H54 (cell line): Measurements from ENCODE around the gene GIMAP2.
"Not testable (repeated sequence)": the region's sequence is repeated elsewhere in the genome, so short reads cannot be mapped to it uniquely, and the experiment has no call there.

Source experiments
- DNase-seq: peaks from one replicate; pipeline ENCODE4 v3.0.0; 2011; ENCODE audit warnings: low spot score, mixed read lengths; ENCODE audit not compliant: insufficient read length
- FAIRE-seq: peaks from 3 replicates; lab custom pipeline; 2011; peaks lifted over from hg19 to GRCh38; lab: Jason Lieb, UNC
- POLR2A ChIP-seq: IDR thresholded peaks from 2 replicates; pipeline ENCODE4 v1.6.1; 2011; ENCODE audit warnings: low read depth, mild to moderate bottlenecking, low read length

The GIMAP2 gene

DNA sequence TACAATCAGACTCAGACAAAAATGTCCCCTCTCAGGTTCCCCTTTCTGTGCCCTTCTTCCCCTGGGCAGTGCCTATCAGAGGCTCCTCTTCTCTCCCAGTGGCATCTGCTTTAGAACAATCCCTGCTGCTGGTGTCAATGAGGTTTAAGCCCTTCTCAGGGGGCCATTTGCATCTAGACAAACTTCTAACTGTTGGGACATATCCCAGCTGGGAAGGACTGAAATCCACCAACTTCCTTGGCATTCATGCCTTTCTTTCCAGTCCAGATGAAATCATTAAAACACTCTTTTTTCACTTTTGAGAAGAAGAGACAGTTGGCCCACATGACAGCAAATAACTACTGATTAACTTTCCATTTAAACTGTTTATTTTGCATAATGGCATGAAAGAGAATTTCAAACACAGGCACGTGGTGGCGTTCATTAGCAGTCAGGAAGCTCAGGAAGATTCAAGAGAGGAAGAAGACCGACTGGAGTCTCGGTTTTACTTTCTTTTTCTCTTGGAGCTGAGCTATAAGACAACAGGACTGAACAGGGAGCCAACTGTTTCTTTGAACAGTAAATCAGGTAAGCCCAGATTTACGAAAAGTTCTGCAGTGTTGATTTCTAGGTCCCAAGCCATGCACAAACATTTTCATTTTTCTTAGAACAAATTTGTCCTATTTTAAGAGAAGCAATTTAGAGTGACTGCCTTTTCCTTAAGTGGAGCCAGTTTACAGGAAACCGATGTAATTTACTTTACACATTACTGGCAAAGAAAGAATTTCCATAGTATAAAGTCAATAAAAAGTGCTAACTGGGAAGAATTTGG, at the start of gene GIMAP2:
Gene GIMAP2, plus strand, starts transcription at position 488 of the 811 bp plus-strand sequence. CDS start 1,354 bp downstream, outside the sequence.
- peak; percentile 13 for DNase-seq
- FAIRE-seq = no peak
- no peak for TF ChIP-seq POLR2A

DNA sequence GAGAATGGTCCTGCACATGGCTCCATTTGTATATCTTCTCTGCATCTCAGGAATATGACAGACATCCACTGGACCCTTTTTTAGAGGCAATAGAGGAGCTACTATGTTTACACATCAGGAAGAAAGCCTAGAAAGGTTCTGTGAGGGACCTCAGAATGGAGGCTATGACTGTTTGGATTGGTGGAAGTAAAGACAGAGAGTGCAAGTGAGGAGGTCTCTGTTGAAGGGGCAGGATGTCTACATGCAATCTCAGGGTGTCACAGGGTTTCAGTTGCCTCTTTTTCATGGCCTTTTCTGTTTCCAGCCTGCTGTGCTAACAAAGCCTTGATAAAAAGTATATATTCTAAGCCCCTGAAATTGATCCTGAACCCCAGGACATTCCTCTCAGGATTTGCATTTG, 43.7 kb upstream of the GIMAP2 start:
- FAIRE-seq (no peak), DNase-seq (no peak)
- TF ChIP-seq POLR2A = no peak

DNA sequence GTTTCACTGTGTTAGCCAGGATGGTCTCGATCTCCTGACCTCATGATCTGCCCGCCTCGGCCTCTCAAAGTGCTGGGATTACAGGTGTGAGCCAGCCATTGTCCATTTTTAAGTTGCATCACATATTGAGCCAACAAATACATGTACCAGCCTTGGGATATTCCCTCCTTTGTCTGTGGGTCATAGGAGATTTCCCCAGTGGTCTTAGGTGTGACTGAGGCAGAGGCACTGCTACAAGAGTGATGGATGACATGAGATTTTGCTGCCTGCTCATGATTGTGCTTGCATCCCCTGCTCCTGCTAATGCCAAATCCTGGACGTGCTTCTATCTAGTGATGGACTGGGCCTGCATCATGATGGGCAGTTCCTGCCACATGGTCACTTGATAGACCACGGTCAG, 42.6 kb upstream of the GIMAP2 start:
- no peak for DNase-seq
- TF ChIP-seq POLR2A = no peak
- FAIRE-seq = no peak

DNA sequence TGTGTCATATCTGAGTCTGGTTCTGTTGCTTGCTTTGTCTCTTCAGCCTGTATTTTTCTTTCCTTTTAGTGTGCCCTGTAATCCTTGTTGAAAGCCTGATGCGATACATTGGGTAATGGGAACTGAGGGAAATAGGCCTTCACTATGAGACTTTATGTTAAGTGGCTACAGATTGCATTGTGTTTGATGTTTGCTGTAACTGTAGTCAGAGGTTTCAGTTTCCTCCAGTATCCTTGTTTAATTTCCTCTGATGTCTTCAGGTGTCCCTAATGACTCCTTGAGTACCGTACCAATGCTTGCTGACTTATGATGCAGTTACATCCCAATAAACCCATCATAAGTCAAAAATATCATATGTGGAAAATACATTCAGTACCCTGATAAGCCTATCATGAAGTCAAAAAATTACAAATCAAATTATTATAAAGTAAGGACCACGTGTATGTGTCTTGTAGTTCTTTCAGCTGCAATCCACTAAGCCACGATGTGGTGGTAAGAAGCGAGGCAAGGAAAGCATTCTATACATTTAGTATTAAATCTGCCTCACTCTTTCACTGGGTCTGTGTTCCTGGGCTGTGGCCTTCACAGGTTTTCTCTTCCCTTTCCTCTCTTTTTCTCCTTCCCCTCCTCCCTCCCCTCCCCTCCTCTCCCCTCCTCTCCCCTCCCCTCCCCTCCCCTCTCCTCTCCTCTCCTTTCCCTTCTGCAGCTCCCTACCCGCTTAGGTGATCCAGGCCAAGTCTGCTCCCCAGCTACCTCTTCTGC, 40.1 kb upstream of the GIMAP2 start:
- no peak for TF ChIP-seq POLR2A
- FAIRE-seq (no peak), DNase-seq (no peak)

DNA sequence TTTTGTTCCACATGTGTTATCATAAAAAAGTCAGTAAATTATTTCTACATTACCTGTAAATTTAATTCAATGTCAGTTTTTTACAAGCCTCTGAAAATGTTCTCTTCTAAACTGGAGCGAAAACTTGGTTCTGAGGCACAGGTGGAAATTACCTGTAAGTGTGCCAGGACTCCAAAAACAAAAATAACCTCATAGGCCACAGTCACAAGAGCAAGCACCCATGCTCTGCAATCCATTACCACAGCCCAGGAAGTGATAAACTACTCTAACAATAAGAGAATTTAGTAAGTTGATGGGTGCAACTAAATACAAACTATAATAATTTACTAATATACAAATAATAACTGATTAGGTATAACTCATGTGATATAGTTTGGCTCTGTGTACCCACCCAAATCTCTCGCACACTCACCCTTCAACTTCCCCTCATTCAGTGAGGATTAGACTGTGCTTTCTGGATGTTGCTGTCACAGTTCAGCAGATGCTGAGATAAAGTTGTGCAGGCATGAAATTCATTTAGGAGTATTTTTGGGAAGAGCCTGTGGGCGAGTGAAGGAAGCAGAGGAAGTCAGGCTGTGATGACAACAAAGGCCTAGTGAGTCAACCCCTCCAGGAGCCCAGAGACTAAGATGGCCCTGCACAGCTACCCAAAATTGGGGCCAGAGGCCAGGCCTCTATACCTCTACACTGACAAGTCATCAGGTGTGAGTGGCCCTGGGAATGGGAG, 37.0 kb upstream of the GIMAP2 start:
- no peak for DNase-seq
- no peak for FAIRE-seq
- no peak for TF ChIP-seq POLR2A

DNA sequence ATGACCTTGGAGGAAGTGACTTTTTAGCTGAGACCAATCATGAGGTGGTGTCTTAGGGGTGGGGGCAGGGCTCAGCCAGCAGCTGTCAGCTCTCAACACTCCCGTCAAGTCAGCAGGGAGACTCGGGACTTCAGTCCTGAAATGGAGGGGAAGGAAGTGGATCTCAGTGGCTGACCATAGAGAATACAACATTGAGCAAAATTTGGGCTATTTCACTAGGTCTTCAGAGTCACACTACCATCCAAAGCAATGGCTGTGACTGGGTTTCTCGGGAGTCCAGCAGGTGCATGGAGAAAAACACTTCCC, 36.5 kb upstream of the GIMAP2 start:
- TF ChIP-seq POLR2A = no peak
- FAIRE-seq = no peak
- no peak for DNase-seq

DNA sequence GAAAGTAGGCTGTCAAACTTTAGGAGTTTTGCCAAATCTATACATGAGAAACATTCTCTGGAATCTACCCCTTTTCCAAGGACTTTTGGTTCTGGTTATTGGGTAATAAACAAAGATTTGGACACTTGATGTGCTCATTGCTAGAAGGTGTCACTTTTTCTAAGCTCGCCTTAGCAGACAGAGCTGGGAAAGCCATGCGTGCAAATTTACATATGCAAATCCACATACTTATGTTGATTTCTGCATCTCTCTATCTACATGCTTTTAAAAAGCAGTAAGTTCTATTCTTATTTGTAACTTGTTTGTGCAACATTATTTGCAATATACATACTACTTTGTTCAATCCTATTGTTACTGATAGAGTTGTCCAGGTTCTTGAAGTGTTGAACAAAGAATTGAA, 30.8 kb upstream of the GIMAP2 start:
- TF ChIP-seq POLR2A = no peak
- FAIRE-seq (no peak), DNase-seq (no peak)

DNA sequence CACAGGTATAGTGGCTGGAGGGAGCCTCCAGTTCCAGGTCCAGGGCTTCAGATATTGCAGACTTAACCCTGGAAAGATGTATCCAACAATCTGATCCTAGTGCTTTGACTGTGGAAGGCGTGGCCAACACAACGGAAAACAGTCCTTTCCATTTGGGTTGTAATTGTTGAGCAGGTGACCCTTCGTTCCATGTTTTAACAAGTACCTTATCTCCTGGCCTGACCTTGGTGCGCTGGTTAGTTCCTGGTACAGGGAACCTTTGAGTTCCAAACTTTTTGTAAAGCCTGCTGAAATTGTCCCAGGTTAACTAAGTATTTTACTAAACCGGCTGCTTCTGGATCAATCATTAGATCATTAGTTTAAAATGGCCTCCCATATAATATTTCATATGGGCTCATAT, 29.5 kb upstream of the GIMAP2 start:
- no peak for DNase-seq
- no peak for TF ChIP-seq POLR2A
- FAIRE-seq = no peak

DNA sequence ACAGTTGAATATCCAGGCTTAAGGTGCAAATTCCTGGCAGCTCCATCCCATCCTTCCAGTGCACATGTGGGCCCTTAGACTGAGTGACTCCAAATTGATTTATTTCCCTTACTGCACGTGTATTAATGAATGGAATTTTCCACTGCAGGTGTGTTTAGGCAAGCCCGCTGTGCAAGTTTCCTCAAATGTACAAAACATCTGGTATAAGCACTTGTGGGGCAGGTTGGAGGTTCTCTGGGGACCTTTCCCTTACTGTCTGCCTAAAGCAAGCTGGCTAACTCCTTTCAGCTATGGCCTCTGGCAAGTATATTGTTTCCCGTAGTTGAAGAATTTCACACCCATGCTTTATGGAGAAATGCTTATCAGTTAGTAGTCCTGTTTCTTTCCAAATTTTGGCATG, 28.0 kb upstream of the GIMAP2 start:
- no peak for TF ChIP-seq POLR2A
- DNase-seq = no peak
- FAIRE-seq = no peak

DNA sequence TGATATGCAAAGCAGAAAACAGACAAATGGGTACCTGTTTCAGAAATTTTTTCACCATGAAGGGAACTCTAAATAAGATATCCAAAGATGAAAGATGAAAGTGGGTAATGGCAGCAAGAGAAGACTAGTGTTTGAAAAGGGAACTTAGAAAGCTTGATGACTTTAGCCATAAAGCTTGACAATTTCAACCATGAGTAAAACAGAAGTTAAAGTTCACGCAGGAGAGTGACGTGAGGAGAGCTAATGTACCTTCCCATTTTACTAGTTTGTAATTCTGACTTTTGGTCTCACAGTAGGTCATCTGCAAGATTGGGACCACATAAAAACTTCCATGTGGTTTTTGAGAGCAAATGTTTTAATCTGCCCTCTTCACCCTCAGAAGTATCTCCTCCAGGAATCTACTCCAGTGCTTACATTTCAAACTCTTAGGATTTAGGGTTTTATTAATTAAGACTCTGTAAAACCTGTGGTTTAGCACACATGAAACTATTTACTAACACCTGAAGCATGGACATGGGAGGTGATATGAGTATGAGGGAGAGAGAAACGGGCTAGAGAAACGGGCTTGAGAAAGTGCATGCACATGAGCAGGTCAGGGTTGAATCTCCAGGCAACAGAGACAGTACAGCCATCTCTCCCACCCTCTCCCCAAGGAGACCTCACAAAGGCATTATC, 24.4 kb upstream of the GIMAP2 start:
- FAIRE-seq (no peak), DNase-seq (no peak)
- TF ChIP-seq POLR2A = no peak

DNA sequence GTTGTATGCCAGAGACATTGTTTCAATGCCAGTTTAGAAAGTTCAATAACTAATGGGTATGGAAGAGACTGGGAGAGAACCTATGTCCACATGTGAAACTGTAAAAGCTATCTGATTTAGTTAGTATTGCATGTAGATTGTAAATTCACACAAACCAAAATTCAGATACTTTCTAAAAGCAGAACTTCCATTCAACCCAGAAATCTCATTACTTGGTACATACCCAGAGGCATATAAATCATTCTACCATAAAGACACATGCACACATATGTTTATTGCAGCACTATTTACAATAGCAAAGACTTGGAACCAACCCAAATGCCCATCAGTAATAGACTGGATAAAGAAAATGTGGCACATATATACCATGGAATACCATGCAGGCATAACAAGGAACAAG, 22.7 kb upstream of the GIMAP2 start:
- not testable (repeated sequence) for DNase-seq, FAIRE-seq

DNA sequence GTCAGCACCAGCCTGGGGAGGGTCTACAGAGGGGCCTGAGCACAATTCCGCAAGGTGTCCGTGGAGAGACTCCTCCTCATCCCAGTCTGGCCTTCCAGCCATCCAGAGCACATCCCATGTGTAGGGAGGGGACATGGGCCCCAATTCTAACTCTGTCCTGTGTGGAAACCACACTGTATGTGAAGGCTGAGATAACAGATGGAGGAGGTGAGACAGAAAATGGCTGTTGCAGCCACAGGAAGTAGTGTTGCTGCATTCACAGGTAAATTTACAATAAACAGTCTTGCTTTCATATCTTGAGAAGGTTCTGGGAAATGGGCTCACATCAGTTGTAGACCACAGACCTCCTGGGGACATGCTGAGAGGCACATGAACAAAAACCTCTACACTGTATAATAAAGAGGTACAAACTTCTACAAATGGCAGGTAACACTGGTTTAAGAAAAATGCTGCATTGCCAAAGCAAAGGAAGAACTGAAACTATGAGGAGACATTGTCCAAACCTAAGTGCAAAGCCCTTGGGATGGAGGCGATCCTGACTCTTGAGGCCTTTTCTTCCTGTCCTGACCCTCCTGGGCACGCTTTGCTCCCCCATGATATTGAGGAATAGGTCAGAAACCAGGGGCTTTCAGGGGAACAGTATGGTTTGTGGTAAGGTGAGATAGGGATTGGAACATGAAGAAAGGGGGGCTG, 21.6 kb upstream of the GIMAP2 start:
- DNase-seq = no peak
- no peak for FAIRE-seq
- TF ChIP-seq POLR2A = no peak

DNA sequence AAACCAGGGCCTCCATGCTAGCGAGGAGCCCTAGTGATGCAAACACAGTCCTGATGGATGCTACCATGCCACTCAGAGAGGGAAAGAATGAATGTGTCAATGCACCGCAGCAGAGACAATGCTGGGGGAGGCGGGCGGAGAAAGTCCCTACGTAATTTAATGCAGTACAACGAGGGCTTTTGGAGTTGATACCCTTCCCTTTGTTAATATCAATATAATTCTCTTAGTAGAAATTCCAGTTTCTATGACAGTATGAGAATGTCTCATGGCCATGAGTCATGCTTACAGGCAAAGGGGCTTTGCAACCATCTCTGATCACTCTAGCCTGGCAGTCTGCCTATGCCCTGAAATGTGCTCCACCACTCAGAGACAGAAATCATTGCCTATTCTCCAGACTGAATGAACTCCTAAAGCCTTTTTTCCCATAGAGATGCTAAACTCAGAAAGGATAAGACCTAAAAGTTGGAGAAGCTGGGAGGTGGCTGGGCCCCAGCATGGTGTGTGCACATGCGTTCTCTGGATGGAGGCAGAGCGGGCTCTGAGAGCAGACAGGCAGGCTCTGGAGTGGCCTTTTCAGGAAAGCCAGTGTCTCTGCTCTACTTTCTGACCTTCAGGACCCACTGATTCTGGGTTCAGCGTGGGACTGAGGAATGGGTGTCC, 20.3 kb upstream of the GIMAP2 start:
- FAIRE-seq (no peak), DNase-seq (no peak)
- TF ChIP-seq POLR2A = no peak
